LHCN-M2 (cell line): Measurements from ENCODE around the gene KIF7. TPM values are rescaled to one million over a fixed set of nuclear protein-coding genes. Genes with fewer than 3 reads are reported as not detected.

Source experiments
- DNase-seq: peaks from one replicate; pipeline ENCODE4 v3.0.0-alpha.2; 2012; ENCODE audit warnings: low read depth
- total RNA-seq: library from RNA; depleted of rRNA; stranded (reverse); fragments of >200 nt; gene quantifications from 2 replicates; pipeline ENCODE4 v1.2.3, GENCODE V29; 2014

KIF7 gene
- total RNA-seq, 1 experiment from 2014 or later, result 11.1 TPM

GRCh38 chr15:89669309-89669865 is 14.1 kb upstream of the KIF7 start:
- no peak for DNase-seq

GRCh38 chr15:89668171-89668570 is 12.9 kb upstream of the KIF7 start:
- DNase-seq, result no peak

DNA sequence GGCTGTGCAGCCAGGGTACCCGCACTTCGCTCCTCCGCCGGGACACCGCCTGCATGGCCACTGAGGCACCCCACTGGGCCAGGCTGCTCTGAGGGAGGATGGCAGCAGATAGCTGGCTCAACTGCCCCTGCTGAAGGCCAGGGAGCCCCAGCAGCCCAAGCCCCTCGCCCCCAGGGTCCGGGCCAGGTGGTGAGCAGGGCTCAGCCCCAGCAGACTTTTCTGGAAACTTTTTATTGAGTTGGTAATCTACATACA is 12.4 kb upstream of the KIF7 start:
- no peak for DNase-seq

GRCh38 chr15:89666858-89667705 is 11.8 kb upstream of the KIF7 start:
- no peak for DNase-seq

DNA sequence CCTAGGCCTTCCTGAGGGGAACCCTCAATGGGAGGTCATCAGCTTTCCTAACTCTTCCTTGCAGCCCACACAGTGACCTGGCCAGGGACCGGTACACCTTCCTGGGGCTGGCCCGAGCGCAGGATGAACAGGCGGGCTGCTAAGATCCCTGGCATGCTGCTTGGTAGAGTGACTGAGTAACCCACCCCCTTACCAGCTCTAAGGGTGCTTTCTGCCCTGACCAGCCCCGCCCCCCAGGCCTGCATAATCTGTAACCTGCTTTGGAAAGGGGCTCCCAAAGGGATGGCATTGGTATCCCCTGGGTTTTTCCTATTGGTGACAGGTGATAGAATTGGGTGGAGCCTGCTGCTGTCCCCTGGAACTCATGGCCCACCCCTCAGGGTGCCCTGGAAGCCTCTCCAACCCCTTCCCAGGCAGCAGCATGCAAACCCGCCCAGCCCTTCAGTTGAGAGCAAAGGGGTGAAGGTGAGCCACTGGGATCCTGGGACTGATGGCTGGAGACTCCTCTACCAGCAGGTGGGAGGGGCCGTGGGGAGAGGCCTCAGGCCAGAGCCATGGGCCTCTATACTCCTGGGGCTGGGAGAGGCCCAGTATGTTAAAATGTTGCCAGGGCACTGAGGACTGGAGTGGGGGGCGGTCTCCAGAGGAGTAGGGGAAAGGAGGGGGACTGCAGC is 11.1 kb upstream of the KIF7 start:
- no peak for DNase-seq

- peak; percentile 56 for DNase-seq
These were observed 10.3 kb upstream of the KIF7 start for GRCh38 chr15:89665449-89666181.

DNA sequence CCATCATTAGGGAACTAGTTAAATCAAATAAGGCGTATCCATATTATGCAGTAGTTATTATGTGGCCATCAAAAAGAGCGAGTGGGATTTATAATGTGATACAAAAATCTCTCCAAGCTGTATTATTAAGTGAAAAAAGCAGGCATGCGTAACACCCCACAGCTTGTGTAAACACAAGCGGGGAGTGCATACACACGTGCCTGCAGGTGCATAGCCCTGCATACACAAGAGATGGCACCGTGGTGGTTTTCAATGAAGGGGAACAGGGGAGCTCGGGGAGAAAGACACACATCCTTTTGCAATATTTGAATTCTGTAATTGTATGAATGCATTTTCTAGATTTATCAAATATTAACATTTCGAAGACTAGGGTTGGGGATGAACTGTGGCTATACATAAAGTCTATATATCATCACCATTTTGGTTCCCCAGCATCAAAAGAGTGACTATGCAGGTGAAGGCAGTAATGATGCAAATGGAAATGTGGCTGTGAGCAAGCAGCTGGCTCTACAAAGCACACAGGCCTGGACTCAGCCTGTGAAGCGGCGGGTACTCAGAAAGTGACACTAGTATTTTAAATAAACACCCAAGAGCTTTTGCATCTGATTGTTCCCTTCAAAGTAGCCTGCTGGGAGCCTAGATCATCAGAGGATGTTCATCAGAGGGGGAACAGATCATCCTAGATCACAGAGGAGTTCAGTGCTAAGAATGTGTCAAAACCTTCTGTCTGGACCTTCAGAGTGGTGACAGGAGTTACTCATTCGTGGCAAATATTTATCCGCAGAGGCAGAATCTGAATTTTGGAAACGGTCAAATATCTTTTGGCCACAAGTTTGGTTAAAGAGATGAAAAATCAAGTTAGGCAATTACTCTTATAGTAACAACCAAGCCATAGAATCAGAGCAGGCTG is 9.4 kb upstream of the KIF7 start:
- peak; percentile 10 for DNase-seq

DNA sequence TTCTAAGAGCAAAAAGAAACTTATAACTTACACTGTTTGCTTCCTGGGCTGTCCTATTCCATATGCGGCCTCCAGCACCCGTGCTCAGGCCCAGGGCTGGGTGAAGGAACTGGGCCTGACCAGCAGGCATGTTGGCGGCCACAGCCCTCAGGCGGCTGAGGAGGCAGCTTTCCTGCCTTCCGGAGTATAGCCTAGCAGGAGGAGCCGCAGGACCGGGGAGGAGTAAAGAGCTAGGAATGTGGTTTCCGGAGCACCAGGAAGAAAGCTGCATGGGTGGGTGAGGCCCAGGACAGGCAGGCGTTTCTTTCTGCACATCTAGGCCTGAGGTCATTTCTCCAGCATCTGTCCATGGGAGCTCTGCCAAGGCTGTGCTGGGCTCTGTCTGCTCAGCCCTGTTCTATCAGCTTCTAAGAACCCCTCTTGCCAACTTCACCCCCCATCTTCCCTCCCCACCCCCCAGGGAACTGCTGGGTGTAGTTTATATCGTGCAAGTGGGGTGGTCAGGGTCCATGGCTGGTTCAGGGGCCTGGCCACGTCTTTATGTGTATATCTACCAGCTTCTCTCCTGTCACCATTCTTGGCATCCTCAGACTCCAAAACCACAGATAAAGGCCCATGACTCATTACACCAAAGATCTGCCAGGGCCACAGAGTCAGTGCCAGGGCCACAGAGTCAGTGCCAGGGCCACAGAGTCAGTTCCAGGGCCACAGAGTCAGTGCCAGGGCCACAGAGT is 7.8 kb upstream of the KIF7 start:
- DNase-seq, result peak; percentile 93

DNA sequence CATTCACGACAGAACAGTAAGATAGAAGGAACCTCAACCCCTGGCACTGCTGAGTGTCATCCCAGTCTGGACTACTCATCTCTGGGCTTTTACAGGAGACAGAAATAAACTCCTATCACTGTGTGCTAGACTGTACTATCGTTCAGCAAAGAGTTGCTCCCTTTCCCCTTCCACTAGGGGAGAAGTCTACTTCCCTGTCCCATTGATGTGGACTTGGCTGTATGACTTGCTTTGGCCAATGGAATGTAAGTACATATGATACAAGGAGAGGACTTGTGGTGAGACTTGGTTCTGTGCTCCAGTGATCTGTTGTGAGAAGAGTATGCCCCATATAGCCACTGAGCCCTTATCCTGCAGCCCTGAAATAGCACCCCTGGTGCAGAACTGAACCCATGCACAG is 5.3 kb upstream of the KIF7 start:
- no peak for DNase-seq

DNA sequence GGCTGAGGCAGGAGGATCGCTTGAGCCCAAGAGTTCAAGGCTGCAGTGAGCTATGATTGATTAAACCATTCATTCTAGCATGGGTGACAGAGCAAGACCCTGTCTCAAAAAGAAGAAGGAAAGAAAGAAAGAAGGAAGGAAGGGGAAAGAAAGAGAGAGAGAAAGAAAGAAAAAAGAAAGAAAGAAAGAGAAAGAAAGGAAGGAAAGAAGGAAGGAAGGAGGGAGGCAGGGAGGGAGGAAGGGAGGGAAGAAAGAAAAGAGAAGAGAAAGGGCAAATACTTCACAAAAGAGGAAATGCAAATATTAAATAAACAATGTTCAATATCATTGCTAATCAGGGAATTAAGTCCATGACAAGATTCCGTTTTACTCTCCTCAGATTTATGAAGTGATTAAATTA is 4.0 kb upstream of the KIF7 start:
- DNase-seq, result no peak

GRCh38 chr15:89657686-89658200 is 2.5 kb upstream of the KIF7 start:
- DNase-seq, result no peak

DNA sequence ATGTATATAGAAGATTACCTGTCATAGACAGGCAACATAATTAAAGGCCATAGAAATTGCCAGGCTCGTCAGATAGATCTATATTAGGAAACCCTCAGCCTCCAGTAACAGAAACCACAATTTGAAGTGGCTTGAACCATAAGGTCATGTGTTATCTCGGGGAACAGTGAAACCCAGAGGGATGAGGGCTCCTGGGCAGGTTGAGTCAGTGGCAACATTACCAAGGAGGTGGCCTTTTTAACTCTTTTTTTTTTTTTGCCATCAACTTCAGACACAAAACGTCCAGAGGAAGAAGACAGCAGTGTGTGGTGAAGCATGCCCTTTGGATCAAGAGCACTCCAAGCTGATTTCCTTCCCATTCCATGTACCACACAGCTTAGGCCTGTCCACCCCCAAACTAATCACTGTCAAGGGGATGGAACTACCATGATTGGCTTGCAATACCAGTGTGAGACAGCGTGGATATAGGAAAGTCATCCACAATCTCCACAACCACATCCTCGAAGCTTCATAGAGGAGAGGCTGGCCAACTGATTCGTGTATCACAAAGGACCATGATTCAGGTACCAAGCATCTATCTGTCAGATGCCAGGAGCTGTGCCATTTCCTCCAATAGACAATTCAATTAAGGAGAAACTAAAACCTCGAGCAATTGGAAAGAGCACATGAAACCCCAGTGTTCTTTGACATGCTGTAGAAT is 999 bp upstream of the KIF7 start:
- DNase-seq, result peak; percentile 30

GRCh38 chr15:89654301-89654761 is 936 bp downstream of the KIF7 start:
- peak; percentile 13 for DNase-seq

GRCh38 chr15:89653578-89653977 is 1.7 kb downstream of the KIF7 start:
- DNase-seq, result no peak

- DNase-seq, result no peak
These were observed 2.6 kb downstream of the KIF7 start for GRCh38 chr15:89652666-89653065.

DNA sequence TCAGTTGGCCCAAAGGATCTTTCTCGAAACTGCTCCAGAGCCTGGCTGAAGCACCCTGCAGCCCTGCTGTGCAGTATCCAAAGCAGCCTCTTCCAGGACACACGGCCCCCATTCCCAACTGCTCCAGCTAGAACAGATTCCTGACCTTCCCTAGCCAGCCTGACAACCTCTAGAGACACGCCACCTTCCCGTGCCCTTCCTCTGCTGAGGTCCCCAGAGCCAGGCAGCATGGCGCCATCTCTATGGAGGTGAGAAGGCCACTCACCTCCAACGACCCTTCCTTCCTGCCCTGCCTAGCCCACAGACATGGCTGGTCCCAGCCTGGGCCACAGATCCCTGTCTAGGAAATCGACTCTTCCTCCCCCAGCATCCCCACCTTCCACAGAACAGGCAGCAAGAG is 3.1 kb downstream of the KIF7 start:
- no peak for DNase-seq

GRCh38 chr15:89649716-89650115 is 5.6 kb downstream of the KIF7 start:
- DNase-seq, result no peak

DNA sequence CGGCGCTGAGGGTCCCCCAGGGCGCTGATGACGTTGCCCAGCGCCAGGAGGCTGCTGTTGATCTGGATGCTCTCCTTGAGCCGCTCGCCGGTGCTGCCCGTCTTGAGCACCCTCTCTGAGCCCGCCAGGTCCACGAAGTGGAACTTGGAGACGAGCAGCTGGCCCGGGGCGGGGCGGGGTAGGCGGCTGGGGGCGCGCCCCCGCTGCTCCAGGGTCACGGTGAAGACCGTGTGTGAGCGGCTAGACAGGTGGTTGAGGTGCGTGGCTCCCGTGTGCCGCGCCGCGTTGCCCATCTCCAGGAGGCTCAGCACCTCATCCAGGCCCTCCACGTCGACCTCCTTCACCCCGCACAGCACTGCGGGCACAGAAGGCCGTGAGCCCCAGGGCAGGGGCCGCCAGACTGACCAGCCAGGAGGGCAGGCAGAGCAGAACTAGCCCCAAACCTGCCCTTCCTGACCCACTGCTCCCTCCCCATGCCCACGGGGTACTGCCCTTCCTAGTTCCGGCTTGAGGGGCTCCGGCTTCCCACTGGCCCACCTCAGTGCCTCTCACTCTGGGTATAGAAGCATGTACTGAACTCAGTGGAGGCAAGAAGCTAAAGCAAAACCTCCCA is 6.1 kb downstream of the KIF7 start:
- no peak for DNase-seq
